Hematopoietic multipotent progenitor cell (in vitro differentiated cells): ENCODE results near the gene GNE. TPM values are rescaled to one million over a fixed set of nuclear protein-coding genes. Genes with fewer than 3 reads are reported as not detected.
"Not testable (repeated sequence)": the region's sequence is repeated elsewhere in the genome, so short reads cannot be mapped to it uniquely, and the experiment has no call there.

Experiments used
- DNase-seq, 3 donors: peaks; one replicate each; pipeline ENCODE4 v3.0.0-alpha.2; 2011 to 2015; ENCODE audit warnings: low read depth in 2 of 3, low spot score in 2 of 3
- total RNA-seq: library from RNA; depleted of rRNA; stranded (reverse); fragments of >200 nt; gene quantifications from one replicate; pipeline ENCODE4 v1.2.3, GENCODE V29; 2012

GNE gene
- total RNA-seq: 19.9 TPM

- peak; percentile 82 to 97 (median 97) for DNase-seq
Measured at GRCh38 chr9:36258208-36258995, at the start of gene GNE. Gene GNE, minus strand, starts transcription at chr9:36258448. Its CDS starts 9,093 bp downstream, at chr9:36249355.

GRCh38 chr9:36306471-36307306 lies 48.4 kb upstream of the GNE start:
- no peak for DNase-seq

- not testable (repeated sequence) for DNase-seq
Measured at GRCh38 chr9:36304366-36304765, 46.1 kb upstream of the GNE start.

- no peak for DNase-seq
Measured at GRCh38 chr9:36301227-36301626, 43.0 kb upstream of the GNE start.

GRCh38 chr9:36298566-36298965 lies 40.3 kb upstream of the GNE start:
- DNase-seq: no peak

- no peak for DNase-seq
Measured at GRCh38 chr9:36297798-36298197, 39.5 kb upstream of the GNE start.

- not testable (repeated sequence) for DNase-seq
Measured at GRCh38 chr9:36294996-36295395, 36.7 kb upstream of the GNE start.

GRCh38 chr9:36293918-36294317 lies 35.7 kb upstream of the GNE start:
- DNase-seq: no peak

- DNase-seq: no peak
Measured at GRCh38 chr9:36293171-36293570, 34.9 kb upstream of the GNE start.

- no peak for DNase-seq
Measured at GRCh38 chr9:36292641-36293040, 34.4 kb upstream of the GNE start.

GRCh38 chr9:36290996-36291395 lies 32.7 kb upstream of the GNE start:
- DNase-seq: no peak

GRCh38 chr9:36289836-36290435 lies 31.7 kb upstream of the GNE start:
- DNase-seq: no peak

GRCh38 chr9:36288070-36288469 lies 29.8 kb upstream of the GNE start:
- no peak for DNase-seq

GRCh38 chr9:36286388-36286787 lies 28.1 kb upstream of the GNE start:
- no peak for DNase-seq

GRCh38 chr9:36284226-36284625 lies 26.0 kb upstream of the GNE start:
- DNase-seq: no peak

GRCh38 chr9:36282275-36282674 lies 24.0 kb upstream of the GNE start:
- no peak for DNase-seq

GRCh38 chr9:36280989-36281388 lies 22.7 kb upstream of the GNE start:
- DNase-seq: no peak

GRCh38 chr9:36278243-36278642 lies 20.0 kb upstream of the GNE start:
- DNase-seq: no peak

- DNase-seq: no peak
Measured at GRCh38 chr9:36276781-36277181, 18.5 kb upstream of the GNE start.

GRCh38 chr9:36276254-36276653 lies 18.0 kb upstream of the GNE start:
- DNase-seq: no peak

GRCh38 chr9:36275060-36275459 lies 16.8 kb upstream of the GNE start:
- DNase-seq: no peak
